Body of pancreas (tissue), 4 donors: ENCODE measurements around the gene C14orf93.

Experiments
- CTCF ChIP-seq, 7 experiments: fragments of 450-650 bp in 4 of 7; fragments of 200-600 bp in 3 of 7; sonication (generic) in 3 of 7; IDR thresholded peaks; one replicate each; pipeline ENCODE4 v1.5.1; 2016 to 2019; ENCODE audit warnings: antibody characterized with exemption in 7 of 7
- POLR2A ChIP-seq, 3 donors: fragments of 450-650 bp; IDR thresholded peaks; one replicate each; pipeline ENCODE4 v1.6.1; 2016; ENCODE audit warnings: antibody characterized with exemption in 3 of 3, mild to moderate bottlenecking in 2 of 3

GRCh38 chr14:23034498-23035302, 24.8 kb upstream of the C14orf93 start, which contains the start of gene PSMB5:
- TF ChIP-seq CTCF (IDR thresholded peaks at IDR 0.05) (peak in 4 of 7 experiments; percentile 32 to 48 (median 39)), POLR2A (IDR thresholded peaks at IDR 0.05) (peak in 2 of 3 donors; percentile 69 to 75)
